Thymus (tissue), 11 donors: ENCODE results near the gene SUPT4H1. TPM values are rescaled to one million over a fixed set of nuclear protein-coding genes. Genes with fewer than 3 reads are reported as not detected.

Experiments
- DNase-seq, 9 donors: peaks; one replicate each; pipeline ENCODE4 v3.0.0-alpha.2; 2013; ENCODE audit warnings: low spot score in 9 of 9, low read depth in 6 of 9, missing footprints in 1 of 9
- H3K27ac ChIP-seq, 2 donors: one replicate each; pipeline ENCODE4 v1.5.1; 2013; ENCODE audit warnings: control low read depth in 1 of 2, low read depth in 1 of 2, low read length in 1 of 2, mild to moderate bottlenecking in 1 of 2, moderate library complexity in 1 of 2
- H3K27me3 ChIP-seq, 2 donors: one replicate each; pipeline ENCODE4 v1.5.1; 2013; ENCODE audit warnings: low read length in 1 of 2; ENCODE audit not compliant: control insufficient read depth in 2 of 2, insufficient read depth in 1 of 2
- H3K36me3 ChIP-seq, 2 donors: one replicate each; pipeline ENCODE4 v1.5.1; 2013; ENCODE audit warnings: low read length in 1 of 2, mild to moderate bottlenecking in 1 of 2, moderate library complexity in 1 of 2; ENCODE audit not compliant: control insufficient read depth in 2 of 2, insufficient read depth in 2 of 2
- H3K4me1 ChIP-seq, 2 donors: one replicate each; pipeline ENCODE4 v1.5.1; 2013; ENCODE audit warnings: low read length in 2 of 2; ENCODE audit not compliant: control insufficient read depth in 2 of 2, insufficient read depth in 2 of 2
- H3K4me3 ChIP-seq, 2 donors: one replicate each; pipeline ENCODE4 v1.5.1; 2013; ENCODE audit warnings: low read length in 2 of 2, control low read depth in 1 of 2, mild to moderate bottlenecking in 1 of 2
- H3K9me3 ChIP-seq, 2 donors: one replicate each; pipeline ENCODE4 v1.5.1; 2013; ENCODE audit warnings: low read length in 1 of 2, mild to moderate bottlenecking in 1 of 2; ENCODE audit not compliant: control insufficient read depth in 2 of 2, insufficient read depth in 1 of 2
- WGBS: extraction: QIAGEN DNeasy Blood & Tissue Kit; methylation state at CpG from one replicate; pipeline ENCODE4 v1.1.7; 2013; 5-methylcytosine and 5-hydroxymethylcytosine counted together
- polyA plus RNA-seq: library from polyadenylated mRNA; stranded (reverse); fragments of 200-250 nt; gene quantifications from one replicate; pipeline ENCODE4 v1.2.3, GENCODE V29; 2013
- total RNA-seq: library from RNA; stranded (reverse); fragments of 120-200 nt; gene quantifications from one replicate; pipeline ENCODE4 v1.2.4, GENCODE V29; 2013
- donor health status: healthy.

SUPT4H1 gene
- total and polyA plus RNA-seq, 2 donors = 103 to 119 TPM

DNA sequence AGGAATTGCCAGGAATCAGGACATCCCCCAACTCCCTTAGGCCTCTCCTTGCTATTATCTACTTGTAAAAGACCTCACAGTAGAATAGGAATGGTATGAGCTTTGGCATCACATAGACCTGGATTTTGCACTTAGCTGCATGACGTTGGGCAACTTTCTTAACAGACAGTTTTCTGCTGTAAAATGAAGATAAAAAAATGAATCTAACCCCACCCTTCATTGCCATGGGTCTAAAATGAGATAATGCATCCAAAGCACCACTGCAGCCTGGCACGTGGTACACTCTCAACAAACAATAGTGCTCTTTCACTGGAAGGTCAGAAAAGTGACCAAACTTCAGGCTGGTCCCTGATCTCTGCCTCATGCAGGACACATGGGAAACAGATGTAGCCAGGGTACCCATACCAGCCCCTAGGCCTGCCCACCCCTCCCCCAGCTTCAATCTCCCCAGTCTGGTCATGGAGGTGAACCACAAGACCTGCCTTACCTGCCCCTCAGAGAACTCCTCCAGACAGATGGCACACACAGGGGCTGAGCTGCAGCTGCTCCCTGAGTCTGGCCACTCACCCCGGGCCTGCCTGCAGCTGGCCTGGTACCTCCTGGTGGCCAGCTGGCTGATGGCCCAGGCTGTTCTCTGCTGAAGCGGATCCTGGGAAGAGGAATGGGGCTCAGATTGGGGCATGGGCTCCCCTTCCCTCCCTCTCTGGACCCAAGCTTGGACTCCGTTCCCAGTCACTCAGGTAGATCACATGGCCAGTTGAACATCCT lies 8.5 kb upstream of the SUPT4H1 start:
- Histone ChIP-seq H3K27ac (no peak overlapping the region), H3K27me3 (no peaks in the 10 kb centered on the region), H3K36me3 (peaks cover 3 to 9% of the 10 kb centered on the region in 2 donors), H3K4me1 (peaks cover under 1 to 19% of the 10 kb centered on the region in 2 donors), H3K9me3 (no peaks in the 10 kb centered on the region), H3K4me3 (no peak overlapping the region)
- 96% methylated on average over 5 of the region's 5 CpGs for WGBS
- DNase-seq = no peak

DNA sequence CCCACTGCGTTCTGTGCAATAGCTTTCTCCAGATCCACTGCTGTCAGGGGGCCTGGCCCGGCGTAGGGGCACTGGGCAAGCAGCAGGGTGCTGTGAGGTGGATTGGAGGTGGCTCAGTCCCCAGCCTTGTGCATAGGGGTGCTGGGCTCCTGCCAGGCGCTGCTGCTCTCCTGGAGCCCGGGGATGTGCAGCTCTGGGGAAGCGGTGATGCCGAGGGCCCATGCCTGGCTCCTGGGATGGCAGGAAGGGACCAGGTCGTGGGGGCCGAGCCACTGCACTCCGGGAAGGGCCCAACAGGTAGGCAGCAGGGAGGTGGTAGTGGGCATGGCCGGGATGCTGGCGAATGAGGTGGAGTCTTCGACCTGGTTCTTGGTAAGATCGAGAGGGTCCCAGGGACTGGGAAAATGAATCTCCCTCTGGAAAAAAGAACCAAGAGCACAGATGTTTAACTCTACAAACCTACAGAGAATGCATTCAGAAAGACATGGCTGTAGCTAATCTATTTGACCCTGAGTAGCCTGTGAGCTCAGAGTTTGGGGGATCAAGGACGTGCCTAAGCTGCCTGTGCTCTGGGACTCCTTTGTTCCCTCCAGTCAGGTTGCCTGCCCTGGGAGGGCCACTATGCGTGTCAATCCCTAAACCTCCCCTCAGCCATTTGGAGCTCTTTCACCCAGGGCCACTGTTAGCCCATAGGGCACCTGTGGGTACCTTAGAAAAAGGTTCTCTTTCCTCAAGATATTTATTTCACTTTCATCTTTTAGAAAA lies 6.6 kb upstream of the SUPT4H1 start:
- Histone ChIP-seq H3K9me3 (no peaks in the 10 kb centered on the region), H3K27me3 (no peaks in the 10 kb centered on the region), H3K4me1 (peaks cover 2 to 16% of the 10 kb centered on the region in 2 donors), H3K4me3 (no peak overlapping the region), H3K27ac (no peak overlapping the region), H3K36me3 (peaks cover 7 to 9% of the 10 kb centered on the region in 2 donors)
- no peak for DNase-seq
- WGBS = over 99% methylated on average over 16 of the region's 16 CpGs

DNA sequence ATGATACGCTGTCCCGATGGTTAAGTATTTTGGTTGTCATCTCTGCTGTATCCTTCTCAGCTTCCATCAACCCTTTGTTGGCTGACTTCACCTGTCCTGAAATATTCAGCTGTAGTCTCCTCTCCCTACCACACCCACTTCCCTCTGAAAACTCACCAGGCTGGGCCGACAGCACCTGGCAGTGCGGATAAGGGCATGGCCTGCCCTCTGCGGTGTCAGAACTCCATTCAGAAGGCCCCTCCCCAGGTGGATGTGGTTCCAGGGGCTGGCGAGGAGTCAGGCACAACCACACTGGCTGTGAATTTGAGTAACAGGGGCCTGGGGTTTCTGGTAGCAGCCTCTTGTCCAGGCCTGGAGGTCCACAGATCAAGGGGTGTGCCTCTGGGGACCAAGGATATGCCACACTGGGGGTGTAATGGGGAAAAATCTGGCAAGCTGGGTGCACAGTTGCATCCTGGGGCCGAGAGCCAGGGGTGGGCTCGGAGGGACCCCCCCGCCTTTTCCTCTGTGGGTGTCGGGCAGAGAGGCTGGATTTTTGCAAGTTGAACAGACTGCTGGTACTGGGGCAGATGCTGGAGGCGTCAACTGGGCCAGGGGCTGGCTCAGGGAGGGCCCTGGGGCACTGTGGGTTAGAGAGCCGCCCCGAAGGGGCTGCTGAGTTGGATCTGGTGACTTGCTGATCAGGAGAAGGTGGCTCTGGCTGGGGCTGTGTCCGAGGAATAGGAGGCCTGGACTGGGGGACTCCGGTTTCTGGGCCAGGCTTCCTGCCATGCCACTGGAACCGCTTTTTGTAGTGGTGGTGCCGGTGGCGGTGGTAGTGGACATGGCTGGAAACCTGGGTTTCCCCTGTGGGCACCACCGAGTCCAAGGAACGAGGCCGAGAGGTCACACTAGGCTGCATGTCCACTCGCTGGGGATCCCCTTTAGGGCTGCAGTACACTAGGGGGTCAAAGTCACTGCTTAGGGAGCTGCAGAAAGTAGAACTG lies 5.6 kb upstream of the SUPT4H1 start:
- 98% methylated on average over 22 of the region's 22 CpGs for WGBS
- no peak overlapping the region for H3K27ac ChIP-seq

DNA sequence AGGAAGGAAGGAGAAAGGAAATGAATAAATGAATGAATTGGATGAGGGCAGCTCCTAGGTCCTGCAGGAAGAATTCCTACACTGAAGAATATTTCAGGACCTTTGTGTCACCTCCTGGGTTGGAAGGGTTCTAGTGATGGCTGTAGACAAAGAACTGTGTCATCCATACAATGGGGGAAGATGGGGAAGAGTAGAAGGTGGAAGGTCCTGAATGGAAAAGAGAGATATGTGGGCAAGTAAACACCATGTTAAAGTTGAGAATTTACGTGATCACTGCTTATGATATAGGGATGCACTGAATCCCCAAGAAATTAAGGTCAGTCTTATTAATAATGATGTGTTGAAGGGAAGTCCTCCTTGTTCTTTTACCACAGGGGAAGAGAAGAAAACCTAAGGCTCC lies 4.2 kb upstream of the SUPT4H1 start:
- H3K4me1 ChIP-seq = peaks cover 12 to 25% of the 10 kb centered on the region in 2 donors
- H3K27me3 ChIP-seq = no peaks in the 10 kb centered on the region
- peaks cover 7 to 9% of the 10 kb centered on the region in 2 donors for H3K36me3 ChIP-seq
- H3K9me3 ChIP-seq = no peaks in the 10 kb centered on the region
- no peak overlapping the region for H3K4me3 ChIP-seq
- H3K27ac ChIP-seq = no peak overlapping the region
- WGBS = 100% methylated on average over 1 of the region's 1 CpG
- no peak for DNase-seq

More for the DNA sequence above, 5.6 kb upstream of the SUPT4H1 start:
- DNase-seq = no peak
- Histone ChIP-seq H3K9me3 (no peaks in the 10 kb centered on the region), H3K4me3 (no peak overlapping the region), H3K4me1 (peaks cover 10 to 23% of the 10 kb centered on the region in 2 donors), H3K27me3 (no peaks in the 10 kb centered on the region), H3K36me3 (peaks cover 7 to 9% of the 10 kb centered on the region in 2 donors)

DNA sequence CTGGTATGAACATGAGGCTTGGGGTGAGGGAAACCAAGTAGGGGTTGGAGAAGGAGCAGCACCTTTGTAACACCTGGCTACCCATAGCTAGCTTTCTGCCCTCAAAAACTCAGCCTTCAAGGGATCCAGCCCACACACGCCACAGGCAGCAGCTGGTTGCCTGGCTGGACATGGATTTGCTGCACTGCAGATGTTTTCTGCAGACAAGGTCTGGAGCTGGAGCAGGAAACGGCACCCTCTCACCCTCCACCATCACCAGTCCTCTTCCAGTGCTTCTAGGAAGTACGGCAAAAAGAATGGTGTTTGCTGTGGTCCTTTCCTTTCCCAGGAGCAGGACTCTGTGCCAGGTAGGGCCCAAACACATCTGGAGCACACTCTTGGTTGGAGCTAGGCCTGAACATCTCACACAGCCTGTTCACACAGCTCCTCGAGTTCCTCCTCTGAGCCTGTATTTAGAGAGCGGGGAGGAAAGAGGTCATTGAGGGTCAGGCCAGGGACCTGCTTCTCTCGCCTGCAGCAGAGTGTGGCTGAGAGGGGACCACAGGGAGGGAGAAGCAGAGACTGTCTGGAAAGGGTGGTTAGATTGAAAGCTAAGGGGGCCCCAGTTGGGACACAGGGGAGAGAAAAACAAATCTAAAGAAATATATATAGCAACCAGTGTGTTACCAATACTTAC lies 2.7 kb upstream of the SUPT4H1 start:
- Histone ChIP-seq H3K27ac (peak overlapping the region in 1 of 2 donors; percentile 24), H3K9me3 (no peaks in the 10 kb centered on the region), H3K4me3 (no peak overlapping the region), H3K36me3 (peaks cover 9 to 11% of the 10 kb centered on the region in 2 donors), H3K4me1 (peaks cover 16 to 29% of the 10 kb centered on the region in 2 donors), H3K27me3 (no peaks in the 10 kb centered on the region)
- 81% methylated on average over 6 of the region's 6 CpGs for WGBS
- peak in 1 of 9 donors; percentile 34 for DNase-seq

DNA sequence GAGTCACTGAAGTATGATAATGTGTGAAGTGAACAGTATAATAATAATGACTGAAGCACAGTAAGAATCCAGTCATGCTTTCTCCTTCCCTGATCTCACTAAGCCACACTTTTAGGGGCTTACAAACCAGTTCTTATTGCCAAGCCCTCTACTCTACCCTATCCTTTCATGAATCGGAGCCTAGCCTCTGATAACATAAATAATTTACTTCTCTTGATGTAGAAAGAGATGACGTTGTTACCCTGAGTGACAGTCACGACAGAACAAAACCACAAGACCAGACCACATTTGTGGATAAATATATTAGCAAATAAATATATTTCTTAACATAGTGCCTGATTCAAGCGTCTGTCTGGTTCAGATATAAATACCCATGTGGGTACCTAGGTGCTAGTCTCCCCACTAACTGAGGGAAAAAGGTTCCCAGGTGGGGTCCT lies 1.4 kb upstream of the SUPT4H1 start:
- Histone ChIP-seq H3K36me3 (peaks cover 16 to 24% of the 10 kb centered on the region in 2 donors), H3K4me1 (peaks cover 17 to 29% of the 10 kb centered on the region in 2 donors), H3K27ac (peak overlapping the region; percentile 89 to 96), H3K9me3 (no peaks in the 10 kb centered on the region), H3K4me3 (peak overlapping the region; percentile 87 to 95), H3K27me3 (no peaks in the 10 kb centered on the region)
- DNase-seq = no peak
- 48% methylated on average over 4 of the region's 4 CpGs for WGBS

DNA sequence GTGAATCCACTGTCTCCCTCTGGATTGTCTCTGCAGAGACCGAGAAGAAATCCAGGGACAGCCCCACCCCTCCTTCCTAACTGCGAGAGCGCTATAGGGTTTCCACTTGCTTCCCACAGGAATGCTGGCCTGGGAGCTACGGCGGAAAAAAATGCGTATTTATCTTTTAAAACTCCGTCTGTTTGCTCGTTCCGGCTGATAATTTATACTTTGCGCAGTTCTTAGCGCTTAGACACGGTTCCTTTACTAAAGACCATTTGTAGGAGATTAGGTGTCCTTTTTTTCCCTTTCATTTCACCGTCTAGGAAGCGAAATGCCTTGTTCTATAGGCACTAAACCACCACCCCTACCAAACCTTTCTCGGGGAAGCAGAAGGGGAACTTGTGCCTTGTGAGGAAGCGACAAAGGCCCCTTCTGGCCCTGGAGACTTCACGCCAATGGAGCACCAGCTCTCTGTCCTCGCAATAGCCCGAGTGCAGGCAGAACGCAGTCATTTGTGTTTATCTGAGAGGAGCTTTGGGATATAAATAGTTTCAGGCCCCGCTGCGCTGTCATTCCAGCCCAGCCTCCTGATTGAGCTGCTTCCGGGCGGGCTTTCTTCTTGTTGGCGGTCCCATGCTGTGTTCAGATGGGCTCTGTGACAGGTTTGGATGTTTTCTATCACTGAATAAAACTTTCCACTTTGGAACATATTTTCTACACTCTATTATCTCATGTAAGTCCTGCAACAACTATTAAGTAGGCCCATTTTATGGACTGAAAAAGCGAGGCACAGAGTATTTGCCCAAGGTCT lies 791 bp upstream of the SUPT4H1 start:
- Histone ChIP-seq H3K27me3 (no peaks in the 10 kb centered on the region), H3K4me3 (peak overlapping the region; percentile 87 to 95), H3K36me3 (peaks cover 20 to 30% of the 10 kb centered on the region in 2 donors), H3K9me3 (no peaks in the 10 kb centered on the region), H3K27ac (peak overlapping the region; percentile 89 to 96), H3K4me1 (peaks cover 20 to 29% of the 10 kb centered on the region in 2 donors)
- WGBS = 5% methylated on average over 26 of the region's 26 CpGs
- peak in 3 of 9 donors; percentile 28 to 59 (median 40) for DNase-seq
